Measurements from ENCODE around the gene MYO5B. TPM values are rescaled to one million over a fixed set of nuclear protein-coding genes. Genes with fewer than 3 reads are reported as not detected.

Gene MYO5B
- total RNA-seq, 2 donors from 2014 or later: 1.2 to 1.4 TPM

Small RNA genes lying within 50 kb of the gene (microRNA-seq; reads per million reads assigned to microRNA genes)
- 0 reads per million in 2 donors for gene MIR4320 (ENCODE audit: borderline microRNAs expressed in 2 of 2)

Other genes with a start within 250 kb of the MYO5B start
- gene CFAP53, start 71.3 kb upstream of the MYO5B start, total RNA-seq: not detected
- gene MBD1, start 86.4 kb upstream of the MYO5B start, total RNA-seq: 10 to 100 TPM; 42.2 to 48.6 TPM
- gene CXXC1, start 92.5 kb upstream of the MYO5B start, total RNA-seq: 10 to 100 TPM; 35.7 to 55.2 TPM
- gene SKA1, start 179.9 kb upstream of the MYO5B start, total RNA-seq: under 1 TPM; 0.24 to 0.51 TPM

Data from posterior vena cava (tissue), 2 donors.